Measurements from ENCODE around the gene DNAJB2. TPM values are rescaled to one million over a fixed set of nuclear protein-coding genes. Genes with fewer than 3 reads are reported as not detected.
"Not testable (repeated sequence)": the region's sequence is repeated elsewhere in the genome, so short reads cannot be mapped to it uniquely, and the experiment has no call there.

The DNAJB2 gene
- total RNA-seq, 1 donor from 2014 or later, result 92.8 TPM

DNA sequence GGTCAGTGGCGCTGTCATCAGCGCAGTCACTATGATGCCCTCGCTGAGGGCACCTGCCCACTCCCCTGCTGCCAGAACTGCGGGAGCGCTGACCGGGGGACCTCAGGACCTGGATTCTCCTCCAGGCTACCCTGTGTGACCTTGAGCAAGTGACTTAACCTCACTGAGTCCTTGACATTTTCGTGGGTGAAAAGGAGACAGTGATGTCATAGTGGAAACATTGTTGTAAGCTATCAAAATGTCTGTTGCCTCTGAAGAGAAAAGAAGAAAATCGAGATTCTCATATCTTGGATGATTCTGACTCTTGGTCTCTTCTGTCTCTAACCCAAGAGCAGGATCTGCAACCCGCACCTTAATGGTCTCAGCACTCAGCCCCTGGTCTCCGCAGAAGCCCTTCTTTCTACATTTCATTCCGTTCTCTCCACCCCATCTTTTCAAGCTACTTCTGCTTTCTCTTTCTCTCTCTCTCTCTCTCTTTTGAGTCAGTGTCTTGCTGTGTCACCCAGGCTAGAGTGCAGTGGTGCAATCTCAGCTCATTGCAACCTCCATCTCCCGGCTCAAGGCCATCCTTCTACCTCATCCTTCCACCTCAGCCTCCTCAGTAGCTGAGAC, 24.5 kb upstream of the DNAJB2 start:
- peak overlapping the region; percentile 75 for H3K27ac ChIP-seq
- peak overlapping the region; percentile 69 to 82 for H3K4me3 ChIP-seq
- intact Hi-C loops (cut with DNase I), result no loop called here
- H3K9me3 ChIP-seq, result no peaks in the 10 kb centered on the region
- no peak for DNase-seq (ENCODE audit: extremely low spot score in 2 of 2)
- H3K36me3 ChIP-seq, result peaks cover 0 to 14% of the 10 kb centered on the region in 2 donors
- TF ChIP-seq POLR2A (IDR thresholded peaks at IDR 0.05), result no peak
- TF ChIP-seq, protein P1, sequence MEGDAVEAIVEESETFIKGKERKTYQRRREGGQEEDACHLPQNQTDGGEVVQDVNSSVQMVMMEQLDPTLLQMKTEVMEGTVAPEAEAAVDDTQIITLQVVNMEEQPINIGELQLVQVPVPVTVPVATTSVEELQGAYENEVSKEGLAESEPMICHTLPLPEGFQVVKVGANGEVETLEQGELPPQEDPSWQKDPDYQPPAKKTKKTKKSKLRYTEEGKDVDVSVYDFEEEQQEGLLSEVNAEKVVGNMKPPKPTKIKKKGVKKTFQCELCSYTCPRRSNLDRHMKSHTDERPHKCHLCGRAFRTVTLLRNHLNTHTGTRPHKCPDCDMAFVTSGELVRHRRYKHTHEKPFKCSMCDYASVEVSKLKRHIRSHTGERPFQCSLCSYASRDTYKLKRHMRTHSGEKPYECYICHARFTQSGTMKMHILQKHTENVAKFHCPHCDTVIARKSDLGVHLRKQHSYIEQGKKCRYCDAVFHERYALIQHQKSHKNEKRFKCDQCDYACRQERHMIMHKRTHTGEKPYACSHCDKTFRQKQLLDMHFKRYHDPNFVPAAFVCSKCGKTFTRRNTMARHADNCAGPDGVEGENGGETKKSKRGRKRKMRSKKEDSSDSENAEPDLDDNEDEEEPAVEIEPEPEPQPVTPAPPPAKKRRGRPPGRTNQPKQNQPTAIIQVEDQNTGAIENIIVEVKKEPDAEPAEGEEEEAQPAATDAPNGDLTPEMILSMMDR (IDR thresholded peaks at IDR 0.05), result no peak
- no peak for TF ChIP-seq POLR2AphosphoS5 (IDR thresholded peaks at IDR 0.05; ENCODE audit: insufficient read depth in 1 of 2, low read depth in 1 of 2)
- H3K4me1 ChIP-seq, result peaks cover 50% of the 10 kb centered on the region
- no peaks in the 10 kb centered on the region for H3K27me3 ChIP-seq

DNA sequence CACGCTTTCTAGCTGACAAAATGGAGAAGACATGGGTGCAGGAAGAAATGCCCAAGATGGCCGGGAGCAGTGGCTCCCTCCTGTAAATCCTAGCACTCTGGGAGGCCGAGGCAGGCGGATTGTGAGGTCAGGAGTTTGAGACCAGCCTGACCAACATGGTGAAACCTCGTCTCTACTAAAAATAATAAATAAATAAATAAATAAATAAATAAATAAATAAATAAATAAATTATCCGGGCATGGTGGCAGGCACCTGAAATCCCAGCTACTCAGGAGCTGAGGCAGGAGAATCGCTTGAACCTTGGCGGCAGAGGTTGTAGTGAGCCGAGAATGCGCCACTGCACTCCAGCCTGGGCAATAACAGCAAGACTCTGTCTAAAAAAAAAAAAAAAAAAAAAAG, 20.2 kb upstream of the DNAJB2 start:
- intact Hi-C loops (cut with DNase I); DNase-seq (ENCODE audit: extremely low spot score in 2 of 2): not testable (repeated sequence)

DNA sequence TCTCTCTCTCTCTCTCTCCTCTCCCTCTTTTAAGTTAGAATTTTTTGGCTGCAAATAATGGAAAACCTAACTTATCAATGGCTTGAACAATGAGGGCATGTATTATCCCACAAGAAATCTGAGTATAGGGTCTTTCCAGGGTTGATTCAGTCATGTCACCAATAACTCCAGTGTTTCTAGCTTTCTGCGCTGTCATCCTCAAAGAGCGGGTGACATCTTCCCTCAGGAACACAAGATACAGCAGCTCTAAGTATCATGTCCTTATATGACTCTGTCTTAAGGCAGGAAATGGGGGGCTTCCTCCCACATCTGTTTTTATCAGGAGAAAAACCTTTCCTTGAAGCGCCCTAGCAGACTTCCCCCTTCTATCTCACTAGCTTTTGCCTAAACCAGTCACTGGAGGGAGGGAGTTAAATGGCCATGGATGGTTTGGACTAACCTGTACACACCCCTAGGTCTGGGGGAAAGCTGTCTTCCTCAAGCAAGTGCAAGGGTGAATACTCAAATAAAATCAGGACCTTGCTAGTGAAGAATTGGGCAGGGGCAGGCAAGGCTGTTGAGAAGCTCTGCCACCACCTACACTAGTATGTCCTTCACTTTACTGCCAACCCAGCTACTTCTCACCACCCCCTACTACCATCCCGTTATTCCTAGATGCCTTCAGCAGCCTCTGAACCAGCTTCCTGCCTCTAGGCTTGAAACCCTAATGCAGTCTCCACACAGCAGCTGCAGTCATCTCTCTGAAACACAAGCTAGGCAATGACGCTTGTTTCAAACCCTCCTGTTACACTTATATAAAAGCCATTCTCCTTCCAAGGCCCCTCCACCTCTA, 17.9 kb upstream of the DNAJB2 start:
- Histone ChIP-seq H3K4me3 (no peak overlapping the region), H3K36me3 (no peaks in the 10 kb centered on the region), H3K27ac (no peak overlapping the region), H3K9me3 (no peaks in the 10 kb centered on the region), H3K4me1 (no peaks in the 10 kb centered on the region), H3K27me3 (no peaks in the 10 kb centered on the region)
- TF ChIP-seq POLR2A (IDR thresholded peaks at IDR 0.05), result no peak
- TF ChIP-seq, protein P1 (IDR thresholded peaks at IDR 0.05), result no peak
- TF ChIP-seq POLR2AphosphoS5 (IDR thresholded peaks at IDR 0.05; ENCODE audit: insufficient read depth in 1 of 2, low read depth in 1 of 2), result no peak
- intact Hi-C loops (cut with DNase I), result no loop called here
- DNase-seq (ENCODE audit: extremely low spot score in 2 of 2), result no peak

More for the DNA sequence above, 20.2 kb upstream of the DNAJB2 start:
- not testable (repeated sequence) for H3K27ac ChIP-seq, H3K36me3 ChIP-seq, H3K27me3 ChIP-seq, H3K4me3 ChIP-seq, H3K9me3 ChIP-seq
- peaks cover 11% of the 10 kb centered on the region for H3K4me1 ChIP-seq

DNA sequence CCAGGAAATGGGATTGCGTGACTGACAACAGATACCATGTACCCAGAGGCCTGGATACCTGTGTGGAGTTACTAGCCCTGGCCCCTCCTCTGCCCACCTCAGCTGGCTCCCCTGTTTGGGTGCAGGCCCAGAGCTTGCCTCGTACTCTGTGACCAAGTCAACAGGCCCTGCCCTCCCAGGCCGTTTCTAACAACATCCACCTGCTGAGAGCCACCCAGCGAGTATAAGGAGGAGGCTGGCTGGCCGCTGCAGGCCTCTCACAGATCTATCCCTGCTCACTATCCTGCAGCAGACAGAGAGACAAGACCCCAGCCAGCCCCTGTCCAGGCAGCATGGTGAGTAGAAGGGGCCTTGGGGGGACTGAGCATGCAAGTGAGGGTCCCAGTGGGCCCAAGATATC, 12.9 kb upstream of the DNAJB2 start:
- Histone ChIP-seq H3K4me3 (no peak overlapping the region), H3K4me1 (no peaks in the 10 kb centered on the region)
- intact Hi-C loops (cut with DNase I), result no loop called here

DNA sequence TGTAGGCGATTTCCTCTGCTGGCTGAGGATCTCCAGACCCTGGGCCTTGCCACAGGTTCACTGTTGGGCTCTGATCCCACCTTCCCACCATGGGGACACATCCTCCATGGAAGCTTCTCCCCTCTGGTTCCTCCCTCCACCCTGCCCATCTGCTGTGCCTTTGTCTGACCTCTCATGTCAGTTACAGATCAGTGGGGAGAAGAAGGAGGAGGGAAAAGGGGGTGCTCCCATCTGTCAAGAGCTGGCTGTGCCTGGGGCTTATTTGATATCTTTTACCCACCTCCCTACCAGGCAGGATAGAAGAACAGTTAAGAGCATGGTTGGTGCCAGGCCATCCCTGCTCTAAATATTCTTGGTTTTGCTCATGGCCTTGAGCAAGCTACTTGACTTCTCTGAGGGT, 12.3 kb upstream of the DNAJB2 start:
- no peak overlapping the region for H3K4me3 ChIP-seq
- no peak overlapping the region for H3K27ac ChIP-seq
- intact Hi-C loops (cut with DNase I), result no loop called here
- no peaks in the 10 kb centered on the region for H3K9me3 ChIP-seq
- no peak for DNase-seq (ENCODE audit: extremely low spot score in 2 of 2)
- H3K36me3 ChIP-seq, result no peaks in the 10 kb centered on the region
- TF ChIP-seq POLR2A (IDR thresholded peaks at IDR 0.05) (no peak), POLR2AphosphoS5 (IDR thresholded peaks at IDR 0.05; ENCODE audit: insufficient read depth in 1 of 2, low read depth in 1 of 2) (no peak)
- TF ChIP-seq, protein P1 (IDR thresholded peaks at IDR 0.05), result no peak
- no peaks in the 10 kb centered on the region for H3K4me1 ChIP-seq
- no peaks in the 10 kb centered on the region for H3K27me3 ChIP-seq

More for the DNA sequence above, 12.9 kb upstream of the DNAJB2 start:
- DNase-seq (ENCODE audit: extremely low spot score in 2 of 2), result no peak
- no peaks in the 10 kb centered on the region for H3K27me3 ChIP-seq
- no peaks in the 10 kb centered on the region for H3K36me3 ChIP-seq
- no peaks in the 10 kb centered on the region for H3K9me3 ChIP-seq
- TF ChIP-seq POLR2A (IDR thresholded peaks at IDR 0.05) (no peak), POLR2AphosphoS5 (IDR thresholded peaks at IDR 0.05; ENCODE audit: insufficient read depth in 1 of 2, low read depth in 1 of 2) (no peak)
- TF ChIP-seq, protein P1 (IDR thresholded peaks at IDR 0.05), result no peak
- H3K27ac ChIP-seq, result no peak overlapping the region

Data from vagina (tissue), 2 donors.